HG03354 (cell line): Measurements from ENCODE around the gene LONP1.
A peak's percentile ranks its signal among the peaks of the same experiment; 100 is the strongest.
"Not testable (repeated sequence)": the region's sequence is repeated elsewhere in the genome, so short reads cannot be mapped to it uniquely, and the experiment has no call there.

ENCODE experiments used
- ATAC-seq: cut with Tn5 transposase; IDR thresholded peaks from one replicate; pipeline ENCODE4 v1.9.1; 2021; ENCODE audit warnings: mild to moderate bottlenecking; ENCODE audit not compliant: unreplicated experiment, poor library complexity, severe bottlenecking

LONP1 gene

GRCh38 chr19:5694167-5694955 lies 25.6 kb downstream of the LONP1 start:
- ATAC-seq: no peak

- ATAC-seq: no peak
These were observed 26.5 kb downstream of the LONP1 start for GRCh38 chr19:5693195-5694166.

DNA sequence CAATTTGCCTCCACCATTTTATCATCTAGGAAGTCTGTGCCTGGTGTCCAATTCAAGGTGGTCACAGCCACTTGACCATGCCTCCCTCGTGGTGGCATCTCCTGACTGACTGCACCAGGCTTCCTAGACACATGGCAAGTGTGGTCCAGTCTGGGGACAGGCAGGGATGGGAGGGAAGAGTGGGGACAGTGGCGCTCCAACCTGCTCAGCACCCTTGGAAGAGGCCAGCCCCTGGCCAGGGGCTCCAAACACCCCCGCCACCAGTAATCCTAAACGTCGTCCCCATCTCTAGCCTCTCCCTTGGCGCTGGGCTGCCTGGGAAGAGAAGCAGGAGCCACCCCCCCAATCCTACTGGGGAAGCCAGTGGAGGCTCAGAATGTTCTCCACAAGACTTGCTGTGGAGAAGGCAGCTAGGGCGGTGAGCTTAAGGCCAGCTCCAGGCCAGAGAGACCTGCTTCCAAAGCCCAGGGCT lies 27.2 kb downstream of the LONP1 start:
- no peak for ATAC-seq

DNA sequence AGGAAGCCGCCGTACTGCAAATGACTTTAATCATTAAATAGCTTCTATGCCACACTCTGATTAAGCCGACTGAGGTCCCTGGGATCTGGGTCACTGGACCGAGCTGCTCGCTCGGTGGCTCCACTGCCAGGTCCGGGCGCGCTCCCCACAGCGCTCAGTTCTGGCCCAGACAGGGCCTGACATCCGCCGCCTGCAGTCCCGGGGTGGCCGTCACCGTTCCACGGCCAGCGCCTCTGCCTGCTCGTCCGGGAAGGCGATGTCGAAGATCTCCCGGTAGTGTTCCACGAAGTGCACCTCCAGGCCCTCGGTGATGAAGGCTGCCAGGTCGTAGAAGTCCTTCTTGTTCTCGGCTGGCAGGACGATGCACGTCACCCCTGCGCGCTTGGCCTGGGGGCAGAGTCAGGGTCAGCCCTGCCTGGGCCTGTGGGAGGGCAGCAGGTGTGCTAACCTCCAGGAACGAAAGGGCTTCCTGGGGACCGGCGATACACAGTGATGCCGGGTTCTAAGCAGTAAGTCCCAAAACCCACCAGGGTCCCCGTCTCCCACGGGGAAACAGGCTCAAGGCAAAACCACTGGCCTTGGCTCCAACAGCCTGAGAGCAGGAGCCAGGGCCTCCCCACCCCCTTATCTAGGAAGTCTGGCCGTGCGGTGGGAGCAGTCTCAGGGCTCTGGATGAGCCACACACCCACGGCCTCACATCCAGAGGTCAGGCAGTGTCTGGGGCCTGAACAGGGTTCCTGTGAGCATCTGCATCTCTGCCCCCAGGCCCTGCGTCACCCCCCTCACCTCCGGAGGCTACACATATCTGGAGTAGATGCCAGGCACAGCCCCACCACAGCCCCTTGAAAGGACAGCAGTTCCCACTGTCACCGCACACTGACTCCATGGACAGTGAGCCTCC lies 27.9 kb downstream of the LONP1 start:
- no peak for ATAC-seq

GRCh38 chr19:5690955-5691821 lies 28.8 kb downstream of the LONP1 start:
- ATAC-seq: no peak

- ATAC-seq: peak; percentile 50
These were observed 29.6 kb downstream of the LONP1 start, which contains the start of gene RPL36 for GRCh38 chr19:5690125-5690954. TSS of gene RPL36 (plus strand) at chr19:5690295. CDS start at chr19:5690508, 213 bp downstream.

DNA sequence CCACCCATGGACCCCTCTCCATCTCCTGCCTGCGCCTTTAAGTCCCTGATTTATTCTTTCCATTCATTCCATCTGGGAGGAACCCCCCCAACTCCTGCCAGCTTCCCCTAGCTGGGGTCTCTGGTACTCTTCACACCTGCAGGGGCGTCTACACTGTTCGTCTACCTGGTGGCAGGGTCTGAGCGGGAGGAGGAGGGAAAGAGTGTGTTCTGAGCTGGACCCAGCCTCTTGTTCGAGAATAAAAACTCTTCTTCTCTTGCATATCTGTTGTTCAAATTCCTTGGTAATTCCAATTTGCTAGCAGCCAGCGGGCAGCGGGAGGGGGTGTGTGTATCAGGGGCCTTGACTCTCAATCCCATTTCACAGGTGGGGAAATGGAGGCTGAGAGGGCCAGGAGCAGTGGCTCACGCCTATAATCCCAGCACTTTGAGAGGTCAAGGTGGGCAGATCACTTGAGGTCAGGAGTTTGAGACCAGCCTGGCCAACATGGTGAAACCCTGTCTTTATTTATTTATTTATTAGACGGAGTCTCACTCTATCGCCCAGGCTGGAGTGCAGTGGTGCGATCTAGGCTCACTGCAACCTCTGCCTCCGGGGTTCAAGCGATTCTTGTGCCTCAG lies 31.6 kb downstream of the LONP1 start:
- ATAC-seq: not testable (repeated sequence)

DNA sequence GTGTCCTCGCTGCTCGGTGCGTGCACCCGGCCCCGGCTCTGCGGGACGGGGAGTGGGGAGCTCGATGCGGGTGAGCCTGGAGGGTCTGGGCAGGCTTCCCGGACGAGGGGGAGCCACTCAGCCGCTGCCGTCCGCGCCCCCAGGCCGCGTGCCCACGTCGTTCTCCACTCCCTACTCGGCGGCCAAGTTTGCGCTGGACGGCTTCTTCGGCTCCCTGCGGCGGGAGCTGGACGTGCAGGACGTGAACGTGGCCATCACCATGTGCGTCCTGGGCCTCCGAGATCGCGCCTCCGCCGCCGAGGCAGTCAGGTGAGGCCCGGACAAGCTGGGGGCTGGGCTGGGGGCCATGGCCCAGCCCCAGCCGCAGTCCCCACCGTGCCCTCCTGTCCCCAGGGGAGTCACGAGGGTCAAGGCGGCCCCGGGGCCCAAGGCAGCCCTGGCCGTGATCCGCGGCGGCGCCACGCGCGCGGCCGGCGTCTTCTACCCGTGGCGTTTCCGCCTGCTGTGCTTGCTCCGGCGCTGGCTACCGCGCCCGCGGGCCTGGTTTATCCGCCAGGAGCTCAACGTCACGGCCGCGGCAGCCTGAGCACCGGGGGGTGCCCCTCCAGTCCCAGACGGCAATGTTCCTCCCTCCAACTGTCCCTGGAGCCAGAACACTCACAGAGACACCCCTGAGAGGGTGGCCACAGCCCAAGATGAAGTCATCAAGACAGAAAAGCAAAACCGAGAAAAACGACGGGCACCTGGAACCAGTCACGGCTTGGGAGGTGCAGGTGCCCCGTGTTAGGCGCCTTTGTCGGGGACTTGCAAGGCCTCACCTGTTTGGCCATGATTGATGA lies 32.4 kb downstream of the LONP1 start:
- ATAC-seq: no peak

DNA sequence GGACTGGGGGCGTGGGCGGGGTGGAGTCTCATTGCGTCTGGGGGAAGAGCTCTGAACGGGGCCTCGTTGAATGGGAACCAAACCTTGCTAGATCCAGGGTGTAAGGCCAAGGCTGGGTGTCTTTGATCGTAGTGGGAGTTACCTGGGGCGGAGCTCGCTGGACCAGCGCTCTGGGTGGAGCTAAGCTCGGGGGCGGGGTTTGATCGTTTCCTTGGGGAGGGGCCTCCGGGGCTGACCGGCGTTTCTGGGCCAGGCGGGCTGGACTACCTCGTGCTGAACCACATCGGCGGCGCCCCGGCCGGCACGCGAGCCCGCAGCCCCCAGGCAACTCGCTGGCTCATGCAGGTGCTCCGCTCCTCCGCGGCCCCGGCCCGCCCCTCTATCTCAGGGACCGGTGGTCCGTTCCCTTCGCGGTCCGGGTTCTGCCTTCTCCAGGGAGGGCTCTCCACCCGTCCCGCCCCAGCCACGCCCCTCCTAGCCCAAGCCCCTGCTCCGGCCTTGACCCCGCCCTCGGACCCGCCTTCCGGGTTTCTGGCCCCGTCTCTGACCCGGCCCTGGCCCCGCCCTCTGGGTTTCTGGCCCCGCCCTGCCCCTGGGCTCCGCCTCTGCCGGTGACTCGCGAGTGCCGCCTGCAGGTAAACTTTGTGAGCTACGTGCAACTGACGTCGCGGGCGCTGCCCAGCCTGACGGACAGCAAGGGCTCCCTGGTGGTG lies 33.1 kb downstream of the LONP1 start:
- peak; percentile 57 for ATAC-seq

- no peak for ATAC-seq
These were observed 33.7 kb downstream of the LONP1 start for GRCh38 chr19:5686326-5686646.

GRCh38 chr19:5684694-5685430 lies 35.1 kb downstream of the LONP1 start:
- ATAC-seq: no peak

DNA sequence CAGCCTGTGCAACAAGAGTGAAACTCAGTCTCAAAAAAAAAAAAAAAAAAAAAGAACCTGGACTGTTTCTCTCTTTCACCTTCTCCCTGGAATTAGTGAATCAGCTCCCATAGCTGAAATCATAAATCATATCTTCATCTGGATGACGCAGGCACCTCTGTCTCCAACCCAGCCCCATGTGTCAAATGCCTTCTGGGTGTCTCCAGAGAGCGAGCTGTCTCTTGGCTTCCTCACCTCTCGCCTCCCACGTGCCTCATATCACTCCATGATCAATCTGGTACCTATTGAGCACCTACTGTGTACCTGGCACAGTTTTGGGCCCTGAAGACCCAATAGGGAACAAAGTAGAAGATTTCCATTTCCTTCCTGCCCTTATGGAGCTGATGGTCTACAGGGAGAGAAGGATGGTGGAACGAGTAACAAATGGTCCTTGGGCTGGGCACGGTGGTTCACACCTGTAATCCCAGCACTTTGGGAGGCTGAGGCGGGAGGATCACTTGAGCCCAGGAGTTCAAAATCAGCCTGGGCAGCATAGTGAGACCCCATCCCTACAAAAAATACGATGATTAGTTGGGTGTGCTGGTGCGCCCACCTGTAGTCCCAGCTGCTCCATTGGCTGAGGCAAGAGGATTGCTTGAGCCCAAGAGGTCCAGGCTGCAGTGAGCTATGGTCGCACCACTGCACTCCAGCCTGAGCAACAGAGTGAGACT lies 36.6 kb downstream of the LONP1 start:
- no peak for ATAC-seq

- no peak for ATAC-seq
These were observed 37.9 kb downstream of the LONP1 start for GRCh38 chr19:5682107-5682482.

DNA sequence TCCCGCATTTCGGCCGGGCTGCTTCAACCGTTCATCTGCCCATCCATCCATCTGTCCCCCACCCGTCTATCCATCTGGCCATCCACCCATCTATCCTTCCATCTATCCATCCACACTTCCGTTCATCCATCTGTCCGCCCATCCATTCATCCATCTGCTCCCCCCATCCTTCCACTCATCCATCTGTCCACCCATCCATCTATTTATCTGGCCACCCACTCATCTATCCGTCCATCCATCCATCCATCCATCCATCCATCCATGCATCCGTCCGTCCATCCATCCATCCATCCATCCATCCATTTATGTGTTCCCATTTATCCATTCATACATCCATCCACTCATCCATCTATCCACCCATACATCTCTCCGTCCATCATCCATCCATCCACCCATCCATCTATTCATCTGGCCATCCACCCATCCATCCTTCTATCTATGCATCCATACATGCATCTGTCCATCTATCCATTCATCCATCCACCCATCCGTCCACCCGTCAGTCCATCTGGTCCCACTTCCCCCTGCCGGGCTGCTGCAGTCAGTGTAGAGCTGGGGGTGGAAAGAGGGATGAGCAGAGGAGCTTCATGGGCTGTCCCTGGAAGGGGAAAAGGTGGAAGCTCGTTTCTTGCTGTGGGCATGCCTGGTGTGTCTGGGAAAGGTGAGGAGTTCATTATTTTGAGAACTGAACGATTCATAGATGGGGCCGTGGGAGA lies 38.4 kb downstream of the LONP1 start:
- ATAC-seq: no peak
